H1 (cell line): Measurements from ENCODE around the gene OR10P1. TPM values are rescaled to one million over a fixed set of nuclear protein-coding genes. Genes with fewer than 3 reads are reported as not detected.

Source experiments
- CTCF ChIA-PET: fragments of 300-600 bp; sonication (Branson Sonifier 250); formaldehyde crosslinking; loops from one replicate; lab custom pipeline; 2021; ENCODE audit not compliant: partially characterized antibody; lab: Charles Lee
- POLR2A ChIA-PET: fragments of 300-600 bp; sonication (Branson Sonifier 250); formaldehyde crosslinking; loops from one replicate; lab custom pipeline; 2021; ENCODE audit warnings: inconsistent platforms; ENCODE audit not compliant: partially characterized antibody; lab: Charles Lee
- DNase-seq, 2 experiments: peaks; one replicate each; pipeline versions ENCODE4 v3.0.0 to v3.0.0-alpha.2; 2010 to 2022; ENCODE audit warnings: low spot score in 2 of 2, low read depth in 1 of 2, mixed read lengths in 1 of 2
- FAIRE-seq: peaks from 2 replicates; lab custom pipeline; 2011; peaks lifted over from hg19 to GRCh38; lab: Jason Lieb, UNC
- H2AFZ ChIP-seq: 2 replicates; pipeline ENCODE4 v1.8.1; 2012; ENCODE audit warnings: low read length, inconsistent platforms
- H2AK5ac ChIP-seq: 2 replicates; pipeline ENCODE4 v1.6.1; 2013; ENCODE audit warnings: low read depth, low read length
- H2BK120ac ChIP-seq: replicated peaks from 2 replicates; pipeline ENCODE3; 2013; ENCODE audit warnings: low read depth, low read length, inconsistent platforms
- H2BK12ac ChIP-seq: 2 replicates; pipeline ENCODE4 v1.6.1; 2013; ENCODE audit warnings: low read depth, low read length
- H2BK15ac ChIP-seq: 2 replicates; pipeline ENCODE4 v1.6.1; 2013; ENCODE audit warnings: low read length
- H2BK20ac ChIP-seq: 2 replicates; pipeline ENCODE4 v1.6.1; 2013; ENCODE audit warnings: low read length
- H2BK5ac ChIP-seq: 2 replicates; pipeline ENCODE4 v1.6.1; 2013; ENCODE audit warnings: low read depth, low read length
- H3K14ac ChIP-seq: 2 replicates; pipeline ENCODE4 v1.6.1; 2013; ENCODE audit warnings: inconsistent platforms; ENCODE audit not compliant: insufficient read length
- H3K18ac ChIP-seq: 2 replicates; pipeline ENCODE4 v1.6.1; 2013; ENCODE audit warnings: low read length; ENCODE audit errors: extremely low read depth
- H3K23ac ChIP-seq: 2 replicates; pipeline ENCODE4 v1.6.1; 2013; ENCODE audit warnings: inconsistent platforms; ENCODE audit not compliant: insufficient read length
- H3K23me2 ChIP-seq: 2 replicates; pipeline ENCODE4 v1.6.1; 2013; ENCODE audit warnings: low read depth, low read length
- H3K27ac ChIP-seq: 2 replicates; pipeline ENCODE4 v1.6.1; 2011; ENCODE audit warnings: low read depth, low read length, inconsistent platforms
- H3K27me3 ChIP-seq, 4 experiments: replicated peaks in 1 of 4; 1 replicate in 1 of 4; 2 replicates in 3 of 4; pipeline versions ENCODE4 v1.6.1 to v1.8.1; 2011 to 2013; ENCODE audit warnings: low read length in 3 of 4, mild to moderate bottlenecking in 3 of 4, inconsistent platforms in 2 of 4, mixed read lengths in 2 of 4, moderate library complexity in 1 of 4; ENCODE audit not compliant: control insufficient read depth in 3 of 4, insufficient read depth in 3 of 4; ENCODE audit errors: extremely low read depth in 1 of 4
- H3K36me3 ChIP-seq, 4 experiments: 2 replicates each; pipeline versions ENCODE4 v1.6.1 to v1.8.1; 2011 to 2013; ENCODE audit warnings: mild to moderate bottlenecking in 4 of 4, low read length in 3 of 4, moderate library complexity in 2 of 4, control low read depth in 1 of 4, inconsistent platforms in 1 of 4; ENCODE audit not compliant: insufficient read depth in 4 of 4, control insufficient read depth in 2 of 4
- H3K4ac ChIP-seq: replicated peaks from 2 replicates; pipeline ENCODE3; 2013; ENCODE audit warnings: low read length, low read depth, mixed read lengths, inconsistent platforms; ENCODE audit not compliant: insufficient read length
- H3K4me1 ChIP-seq, 4 experiments: replicated peaks in 1 of 4; 1 replicate in 1 of 4; 2 replicates in 3 of 4; pipeline versions ENCODE4 v1.6.1 to v1.8.1; 2011 to 2013; ENCODE audit warnings: low read length in 3 of 4, inconsistent platforms in 2 of 4, mixed read lengths in 1 of 4; ENCODE audit not compliant: insufficient read depth in 4 of 4, control insufficient read depth in 3 of 4
- H3K4me2 ChIP-seq, 2 experiments: 2 replicates each; pipeline versions ENCODE4 v1.6.1 to v1.8.1; 2011 to 2013; ENCODE audit warnings: low read depth in 2 of 2, low read length in 2 of 2, control low read depth in 1 of 2, inconsistent platforms in 1 of 2, mild to moderate bottlenecking in 1 of 2; ENCODE audit not compliant: insufficient read depth in 1 of 2
- H3K4me3 ChIP-seq, 4 experiments: fragments of 200-600, 300-600 bp in 1 of 4; sonication (generic), shearing (Covaris generic), sonication (Bioruptor Twin) in 1 of 4; 2 replicates each; pipeline versions ENCODE4 v1.5.1 to v1.8.1; 2011 to 2016; ENCODE audit warnings: low read length in 4 of 4, low read depth in 3 of 4, control low read depth in 2 of 4, inconsistent platforms in 2 of 4, mild to moderate bottlenecking in 2 of 4, mixed read lengths in 1 of 4, moderate library complexity in 1 of 4; ENCODE audit not compliant: insufficient read depth in 2 of 4; ENCODE audit errors: extremely low read depth in 1 of 4
- H3K56ac ChIP-seq: replicated peaks from 2 replicates; pipeline ENCODE3; 2013; ENCODE audit warnings: low read depth, mild to moderate bottlenecking, mixed read lengths, low read length, inconsistent platforms; ENCODE audit not compliant: insufficient read length
- H3K79me1 ChIP-seq: 2 replicates; pipeline ENCODE4 v1.6.1; 2013; ENCODE audit warnings: low read depth, low read length, control low read depth
- H3K79me2 ChIP-seq, 2 experiments: 2 replicates each; pipeline versions ENCODE4 v1.6.1 to v1.8.1; 2012 to 2013; ENCODE audit warnings: low read length in 2 of 2, mild to moderate bottlenecking in 2 of 2, inconsistent platforms in 1 of 2; ENCODE audit not compliant: insufficient read depth in 2 of 2, control insufficient read depth in 1 of 2
- H3K9ac ChIP-seq, 4 experiments: replicated peaks in 1 of 4; 1 replicate in 1 of 4; 2 replicates in 3 of 4; pipeline versions ENCODE4 v1.6.1 to v1.8.1; 2011 to 2013; ENCODE audit warnings: low read depth in 3 of 4, low read length in 3 of 4, control low read depth in 2 of 4, mild to moderate bottlenecking in 2 of 4, moderate library complexity in 2 of 4, inconsistent platforms in 1 of 4; ENCODE audit errors: extremely low read depth in 1 of 4
- H3K9me3 ChIP-seq, 2 experiments: 2 replicates each; pipeline versions ENCODE4 v1.6.1 to v1.8.1; 2012 to 2013; ENCODE audit warnings: mild to moderate bottlenecking in 2 of 2, moderate library complexity in 2 of 2, control low read depth in 1 of 2, inconsistent platforms in 1 of 2, low read depth in 1 of 2, low read length in 1 of 2, mixed read lengths in 1 of 2; ENCODE audit not compliant: insufficient read depth in 2 of 2
- H4K20me1 ChIP-seq, 2 experiments: replicated peaks in 1 of 2; 2 replicates each; pipeline versions ENCODE3 to v1.8.1; 2011 to 2013; ENCODE audit warnings: inconsistent platforms in 2 of 2, low read length in 2 of 2, mild to moderate bottlenecking in 1 of 2; ENCODE audit not compliant: insufficient read depth in 2 of 2, control insufficient read depth in 1 of 2
- H4K5ac ChIP-seq: 2 replicates; pipeline ENCODE4 v1.6.1; 2013; ENCODE audit warnings: low read length, low read depth, mixed read lengths, inconsistent platforms; ENCODE audit not compliant: insufficient read length
- H4K8ac ChIP-seq: 2 replicates; pipeline ENCODE4 v1.8.0; 2013; ENCODE audit warnings: mild to moderate bottlenecking, moderate library complexity, low read length, inconsistent platforms; ENCODE audit not compliant: insufficient read depth; ENCODE audit errors: extremely low read depth
- H4K91ac ChIP-seq: replicated peaks from 2 replicates; pipeline ENCODE3; 2013; ENCODE audit warnings: low read length, mixed read lengths, inconsistent platforms; ENCODE audit not compliant: insufficient read length
- ASH2L ChIP-seq: fragments of 200-600, 300-600 bp; sonication (generic); IDR thresholded peaks from one replicate; pipeline ENCODE4 v1.7.1; 2017; ENCODE audit warnings: low read length
- BRCA1 ChIP-seq: IDR thresholded peaks from 2 replicates; pipeline ENCODE4 v1.6.1; 2012; ENCODE audit warnings: low read depth, low read length, improper control_type of control experiment
- CREB1 ChIP-seq: IDR thresholded peaks from 2 replicates; pipeline ENCODE4 v1.6.1; 2012; ENCODE audit warnings: inconsistent platforms
- EGR1 ChIP-seq: IDR thresholded peaks from 2 replicates; pipeline ENCODE4 v1.6.1; 2011; ENCODE audit warnings: low read depth, low read length, borderline replicate concordance
- FOSL1 ChIP-seq: IDR thresholded peaks from 2 replicates; pipeline ENCODE4 v1.6.1; 2011; ENCODE audit warnings: mild to moderate bottlenecking, low read depth, low read length, moderate library complexity; ENCODE audit not compliant: insufficient read depth
- HDAC2 ChIP-seq, 2 experiments: fragments of 300-600 bp in 1 of 2; sonication (generic) in 1 of 2; IDR thresholded peaks; 2 replicates each; pipeline ENCODE4 v1.6.1; 2011 to 2012; ENCODE audit warnings: low read depth in 2 of 2, low read length in 2 of 2, mild to moderate bottlenecking in 2 of 2, moderate library complexity in 2 of 2, borderline replicate concordance in 1 of 2, inconsistent platforms in 1 of 2
- POU5F1 ChIP-seq: IDR thresholded peaks from 2 replicates; pipeline ENCODE4 v1.6.1; 2011; ENCODE audit warnings: low read depth, mild to moderate bottlenecking, low read length, moderate library complexity
- RXRA ChIP-seq: IDR thresholded peaks from 2 replicates; pipeline ENCODE4 v1.6.1; 2011; ENCODE audit warnings: low read depth, mild to moderate bottlenecking, low read length, moderate library complexity; ENCODE audit not compliant: insufficient read depth
- SP1 ChIP-seq: IDR thresholded peaks from 2 replicates; pipeline ENCODE4 v1.6.1; 2011; ENCODE audit warnings: low read depth, low read length
- SP4 ChIP-seq: IDR thresholded peaks from 2 replicates; pipeline ENCODE4 v1.6.1; 2012; ENCODE audit warnings: low read length, inconsistent platforms
- TAF1 ChIP-seq: IDR thresholded peaks from 2 replicates; pipeline ENCODE4 v1.6.1; 2011; ENCODE audit warnings: mild to moderate bottlenecking, low read depth, low read length
- TBP ChIP-seq: IDR thresholded peaks from 2 replicates; pipeline ENCODE4 v1.6.1; 2011; ENCODE audit warnings: low read depth, low read length, improper control_type of control experiment
- WGBS, 2 experiments: shearing (Covaris generic) in 1 of 2; methylation state at CpG; one replicate each; pipeline versions ENCODE4 v1.1.6 to v1.1.7; 2013 to 2015; ENCODE audit warnings: low lambda C conversion rate in 2 of 2, mixed read lengths in 2 of 2, inconsistent platforms in 1 of 2, low coverage in 1 of 2, missing lambda C conversion rate in 1 of 2; ENCODE audit not compliant: insufficient replicate concordance in 2 of 2, insufficient coverage in 1 of 2, insufficient read length in 1 of 2; ENCODE audit errors: extremely low coverage in 1 of 2, missing lambda C conversion rate in 1 of 2; 5-methylcytosine and 5-hydroxymethylcytosine counted together
- polyA plus RNA-seq, 7 experiments: library from polyadenylated mRNA; depleted of rRNA in 3 of 7; stranded (reverse) in 5 of 7; unstranded in 2 of 7; fragments of >200 nt in 5 of 7; fragments of 200-250 nt in 2 of 7; gene quantifications; 1 replicate in 5 of 7; 2 replicates in 1 of 7; 4 replicates in 1 of 7; pipeline versions ENCODE4 v1.2.1 to v1.2.3, GENCODE V29; 2011 to 2013; ENCODE audit warnings: missing spikeins in 2 of 7, mixed read lengths in 2 of 7
- total RNA-seq: library from RNA; stranded (reverse); fragmentation: NEBNext Ultra II Directional; extraction: Animal tissue kit (Norgen Biotek cat#: 25700); gene quantifications from 2 replicates; pipeline ENCODE4 v1.2.1, GENCODE V29; 2021

OR10P1 gene
- total and polyA plus RNA-seq, 2 of the 8 experiments (the other 6 are each of a cell fraction or from before 2014, with no cell fraction given) = not detected

DNA sequence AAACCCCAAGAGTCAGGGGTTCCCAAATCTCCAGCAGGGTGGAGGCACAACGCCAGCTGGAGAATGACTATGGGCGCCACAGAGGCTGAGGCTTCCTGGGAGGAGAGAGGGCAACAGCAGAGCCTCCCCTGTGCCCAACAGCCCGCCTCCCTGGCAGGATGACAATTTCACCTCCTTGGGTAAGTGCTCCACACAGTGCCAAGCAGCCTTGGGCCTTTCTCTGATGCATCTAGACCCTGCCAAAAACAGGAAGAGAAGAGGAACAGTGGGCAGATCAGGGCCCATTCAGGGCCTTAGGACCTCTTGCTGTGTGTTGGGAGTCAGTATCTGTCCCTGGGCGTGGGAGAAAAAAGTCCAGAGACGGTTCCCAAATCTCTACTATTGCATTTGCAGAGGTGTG, 5.0 kb upstream of the OR10P1 start:
- H4K5ac ChIP-seq = no peak overlapping the region
- no peaks in the 10 kb centered on the region for H3K36me3 ChIP-seq
- H3K79me1 ChIP-seq = no peaks in the 10 kb centered on the region
- CTCF ChIA-PET = interaction anchor here (1.3 to 2.2 kb wide), 4 partner anchors 11 to 106 kb away, joined by 3 to 8 read pairs (median 4); no protein-coding TSS in a partner anchor
- no peak overlapping the region for H2BK120ac ChIP-seq
- H3K27me3 ChIP-seq = no peaks in the 10 kb centered on the region
- no peak overlapping the region for H2BK12ac ChIP-seq
- no peak for FAIRE-seq
- H2BK15ac ChIP-seq = no peak overlapping the region
- no peak overlapping the region for H3K4me2 ChIP-seq
- no peak overlapping the region for H2BK5ac ChIP-seq
- POLR2A ChIA-PET = no interaction called here
- 86% methylated on average over 5 of the region's 5 CpGs; no CpG with 5 or more reads in 1 of the 2 experiments for WGBS, 2 experiments
- H3K14ac ChIP-seq = no peak overlapping the region
- TF ChIP-seq POU5F1 (no peak), TAF1 (no peak), RXRA (no peak), SP1 (no peak), ASH2L (no peak), BRCA1 (no peak), HDAC2 (IDR thresholded peaks at IDR 0.05; ENCODE audit: borderline replicate concordance in 1 of 2, low read depth in 2 of 2, low read length in 2 of 2) (no peak), EGR1 (no peak), TBP (no peak), FOSL1 (no peak), CREB1 (no peak), SP4 (no peak)
- H3K4me3 ChIP-seq = no peak overlapping the region
- no peak overlapping the region for H2BK20ac ChIP-seq
- no peak overlapping the region for H2AK5ac ChIP-seq
- H3K23me2 ChIP-seq = no peaks in the 10 kb centered on the region
- no peak overlapping the region for H3K27ac ChIP-seq
- no peak overlapping the region for H3K4ac ChIP-seq
- no peak overlapping the region for H4K91ac ChIP-seq
- H3K18ac ChIP-seq = no peak overlapping the region
- H4K20me1 ChIP-seq = no peaks in the 10 kb centered on the region
- no peaks in the 10 kb centered on the region for H3K4me1 ChIP-seq
- H3K23ac ChIP-seq = no peak overlapping the region
- no peaks in the 10 kb centered on the region for H3K9me3 ChIP-seq
- no peak overlapping the region for H3K56ac ChIP-seq
- no peak overlapping the region for H4K8ac ChIP-seq
- no peak overlapping the region for H2AFZ ChIP-seq
- no peak for DNase-seq
- no peak overlapping the region for H3K9ac ChIP-seq
- H3K79me2 ChIP-seq = no peaks in the 10 kb centered on the region
